Measurements from ENCODE around the gene CEP131.

Gene CEP131

GRCh38 chr17:81222906-81223761 is at the start of gene CEP131:
Gene CEP131, minus strand, starts transcription at chr17:81222965. Its CDS starts 2,909 bp downstream, at chr17:81220056.
- peak; percentile 96 for DNase-seq

- DNase-seq = no peak
Measured at GRCh38 chr17:81271226-81271625, 48.5 kb upstream of the CEP131 start.

GRCh38 chr17:81270279-81270678 is 47.5 kb upstream of the CEP131 start:
- DNase-seq = no peak

GRCh38 chr17:81267390-81268067 is 44.8 kb upstream of the CEP131 start:
- DNase-seq = no peak

- DNase-seq = no peak
Measured at GRCh38 chr17:81265576-81265975, 42.8 kb upstream of the CEP131 start.

GRCh38 chr17:81264640-81265039 is 41.9 kb upstream of the CEP131 start:
- DNase-seq = no peak

- DNase-seq = no peak
Measured at GRCh38 chr17:81263371-81264181, 40.8 kb upstream of the CEP131 start.

GRCh38 chr17:81261582-81262336 is 39.0 kb upstream of the CEP131 start:
- no peak for DNase-seq

- no peak for DNase-seq
Measured at GRCh38 chr17:81261096-81261495, 38.3 kb upstream of the CEP131 start.

GRCh38 chr17:81260641-81261040 is 37.9 kb upstream of the CEP131 start:
- DNase-seq = no peak

GRCh38 chr17:81260171-81260570 is 37.4 kb upstream of the CEP131 start:
- no peak for DNase-seq

GRCh38 chr17:81259058-81259605 is 36.4 kb upstream of the CEP131 start:
- DNase-seq = no peak

- no peak for DNase-seq
Measured at GRCh38 chr17:81258292-81258691, 35.5 kb upstream of the CEP131 start.

- no peak for DNase-seq
Measured at GRCh38 chr17:81257533-81257932, 34.8 kb upstream of the CEP131 start.

GRCh38 chr17:81256616-81257015 is 33.9 kb upstream of the CEP131 start:
- DNase-seq = no peak

GRCh38 chr17:81254955-81255717 is 32.4 kb upstream of the CEP131 start:
- no peak for DNase-seq

- no peak for DNase-seq
Measured at GRCh38 chr17:81253358-81254131, 30.8 kb upstream of the CEP131 start.

- DNase-seq = no peak
Measured at GRCh38 chr17:81252987-81253329, 30.2 kb upstream of the CEP131 start.

GRCh38 chr17:81252326-81252986 is 29.7 kb upstream of the CEP131 start:
- no peak for DNase-seq

- DNase-seq = no peak
Measured at GRCh38 chr17:81251709-81252301, 29.0 kb upstream of the CEP131 start.
